NOMO-1 (cell line): ENCODE data around the gene RHPN2.

ENCODE experiments used
- DNase-seq, 2 experiments: peaks; one replicate each; lab custom pipeline; 2025; ENCODE audit not compliant: unreplicated experiment in 2 of 2; lab: John Stamatoyannopoulos, UW

RHPN2 gene

DNA sequence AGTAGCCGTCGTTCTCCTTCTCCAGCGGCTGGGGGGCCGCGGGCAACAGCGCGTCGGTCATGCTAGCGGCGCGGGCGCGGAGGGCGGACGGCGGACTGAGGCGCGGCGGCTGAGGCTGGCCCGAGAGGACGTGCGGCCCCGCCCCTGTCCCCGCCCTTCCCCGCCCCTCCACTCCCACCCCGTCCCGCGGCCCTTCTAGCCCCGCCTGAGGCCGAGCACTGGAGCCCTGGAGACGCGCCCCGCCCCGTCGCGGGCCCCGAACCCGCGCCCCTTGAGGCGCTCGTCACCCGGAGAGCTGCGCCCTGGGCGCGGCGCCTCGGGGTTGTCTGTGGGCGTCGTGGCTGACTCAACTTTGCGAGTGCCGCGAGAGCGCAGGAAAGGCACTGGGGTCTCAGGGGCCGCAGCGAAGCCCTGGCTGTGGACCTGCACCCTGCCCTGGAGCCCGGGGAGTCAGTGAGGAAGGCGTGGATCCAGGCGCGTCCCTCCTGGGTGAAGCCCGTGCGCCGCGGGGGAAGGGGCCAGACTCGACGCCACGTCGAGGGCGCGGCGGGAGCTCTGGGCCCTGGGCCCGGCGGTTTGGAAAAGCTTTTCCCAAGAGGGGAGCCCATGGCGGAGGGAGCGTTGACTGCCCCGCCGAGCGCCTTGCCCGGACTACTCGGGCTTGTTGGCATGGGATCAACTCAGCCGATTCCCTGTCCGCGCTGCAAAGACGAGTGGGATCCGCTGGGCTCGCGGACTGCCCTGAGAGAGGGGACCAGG is at the start of gene RHPN2:
RHPN2 (minus strand) TSS at position 97 of the 759 bp plus-strand sequence; CDS start at position 61, 36 bp downstream.
- DNase-seq: peak; percentile 11 to 35

GRCh38 chr19:33114312-33114711 is 49.6 kb upstream of the RHPN2 start:
- no peak for DNase-seq

DNA sequence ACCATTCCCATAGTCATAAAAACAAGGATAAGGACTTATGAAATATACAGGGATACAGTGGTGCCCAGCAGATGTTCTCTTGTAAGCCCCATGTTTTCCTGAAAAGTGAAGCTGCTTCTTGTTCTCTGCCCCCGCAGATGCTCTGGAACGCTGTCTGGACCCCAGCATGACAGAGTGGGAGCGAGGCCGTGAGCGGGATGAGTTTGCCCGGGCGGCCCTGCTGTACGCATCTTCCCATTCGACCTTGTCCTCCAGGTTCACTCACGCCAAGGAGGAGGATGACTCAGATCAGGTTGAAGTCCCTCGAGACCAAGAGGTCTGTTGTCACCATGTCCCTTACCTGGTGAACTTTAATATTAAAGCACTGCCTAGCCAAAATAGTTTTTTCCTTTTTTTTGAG is 46.9 kb upstream of the RHPN2 start:
- no peak for DNase-seq

- no peak for DNase-seq
Observed at GRCh38 chr19:33110137-33110910, 45.6 kb upstream of the RHPN2 start.

DNA sequence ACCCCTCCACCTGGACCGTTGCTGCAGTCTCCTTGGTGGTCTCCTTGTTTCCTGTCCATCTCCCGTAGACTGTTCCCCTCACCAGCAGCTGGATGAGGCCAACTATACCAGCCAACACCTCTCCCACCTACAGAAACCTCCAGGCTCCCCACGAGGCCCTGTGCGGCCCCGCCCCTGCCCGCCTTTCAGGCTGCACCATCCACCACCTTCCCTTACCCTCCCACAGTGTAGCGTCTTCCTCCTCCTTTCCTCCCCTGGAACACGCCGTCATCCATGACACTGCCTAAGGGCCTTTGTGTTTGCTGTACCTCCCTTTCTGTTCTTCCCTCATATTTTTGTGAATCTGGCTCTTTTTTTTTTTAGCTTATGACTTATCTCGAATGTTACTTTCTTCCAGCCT is 43.5 kb upstream of the RHPN2 start:
- DNase-seq: no peak

DNA sequence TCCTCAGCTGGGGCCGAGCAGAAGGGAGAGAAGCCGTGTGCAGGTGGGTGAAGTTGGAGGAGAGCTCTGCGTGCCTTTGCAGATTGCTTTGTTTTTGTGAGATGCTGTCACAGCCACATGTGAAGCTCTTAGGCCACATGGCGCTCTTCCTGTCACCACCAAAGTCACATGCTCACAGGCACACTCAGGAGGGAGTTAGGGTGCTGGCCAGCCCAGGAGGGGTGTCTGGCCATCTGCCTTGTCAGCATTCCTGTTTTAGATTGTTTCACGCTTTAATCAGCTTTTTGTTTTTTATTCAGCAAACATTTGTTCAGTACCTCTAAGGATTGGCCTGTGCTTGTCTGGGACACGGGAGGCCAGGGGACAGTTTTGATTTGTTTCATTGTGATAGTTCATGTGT is 38.2 kb upstream of the RHPN2 start:
- no peak for DNase-seq

GRCh38 chr19:33100894-33101644 is 36.4 kb upstream of the RHPN2 start:
- DNase-seq: no peak

GRCh38 chr19:33098055-33098534 is 33.4 kb upstream of the RHPN2 start:
- DNase-seq: no peak

GRCh38 chr19:33096005-33096404 is 31.3 kb upstream of the RHPN2 start:
- DNase-seq: no peak

DNA sequence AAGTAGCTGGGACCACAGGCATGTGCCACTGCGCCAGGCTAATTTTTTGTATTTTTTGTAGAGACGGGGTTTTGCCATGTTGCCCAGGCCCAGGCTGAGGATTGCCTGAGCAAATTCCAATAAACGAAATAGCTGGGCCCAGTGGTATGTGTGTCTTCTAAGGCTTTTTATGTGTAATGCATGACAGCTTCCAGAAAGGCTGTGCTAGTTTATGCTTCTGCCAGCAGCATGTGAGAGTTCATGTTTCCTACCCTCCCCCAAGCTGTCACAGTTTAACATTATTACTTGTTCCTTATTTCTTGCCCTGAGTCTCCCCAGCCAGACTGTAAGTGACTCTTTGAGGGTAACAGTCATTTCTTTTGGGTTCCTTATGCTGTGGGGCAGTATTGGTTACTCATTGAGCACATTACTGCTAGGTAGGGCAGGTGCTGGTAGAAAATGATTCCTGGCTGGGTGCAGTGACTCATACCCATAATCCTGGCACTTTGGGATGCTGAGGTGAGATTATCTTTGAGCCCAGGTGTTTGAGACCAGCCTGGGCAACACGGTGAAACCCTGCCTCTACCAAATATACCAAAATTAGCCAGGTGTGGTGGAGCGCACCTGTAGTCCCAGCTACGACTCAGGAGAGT is 29.9 kb upstream of the RHPN2 start:
- no peak for DNase-seq

GRCh38 chr19:33093420-33094210 is 28.9 kb upstream of the RHPN2 start:
- DNase-seq: no peak

DNA sequence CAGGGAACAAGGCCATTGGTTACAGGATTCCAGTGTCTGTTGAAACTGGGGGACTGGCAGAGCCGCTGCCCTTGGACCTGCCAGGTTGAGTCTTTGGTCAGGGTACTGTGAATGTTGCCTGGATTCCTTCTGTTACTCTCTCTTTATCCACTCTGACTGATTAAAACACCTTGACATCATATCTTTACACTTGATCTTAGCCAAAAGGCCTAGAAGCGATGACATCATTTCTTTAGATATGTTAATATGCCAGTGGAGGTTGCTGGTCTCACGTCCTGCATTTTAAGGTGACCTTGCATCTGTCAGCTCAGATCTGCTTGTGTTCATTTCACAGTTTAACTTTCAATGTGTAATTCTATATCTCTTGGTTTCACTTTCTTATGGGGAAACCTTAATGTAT is 25.5 kb upstream of the RHPN2 start:
- DNase-seq: no peak

- DNase-seq: no peak
Observed at GRCh38 chr19:33089010-33089409, 24.3 kb upstream of the RHPN2 start.

GRCh38 chr19:33086955-33087354 is 22.3 kb upstream of the RHPN2 start:
- DNase-seq: no peak

GRCh38 chr19:33085570-33086128 is 21.0 kb upstream of the RHPN2 start:
- DNase-seq: no peak

DNA sequence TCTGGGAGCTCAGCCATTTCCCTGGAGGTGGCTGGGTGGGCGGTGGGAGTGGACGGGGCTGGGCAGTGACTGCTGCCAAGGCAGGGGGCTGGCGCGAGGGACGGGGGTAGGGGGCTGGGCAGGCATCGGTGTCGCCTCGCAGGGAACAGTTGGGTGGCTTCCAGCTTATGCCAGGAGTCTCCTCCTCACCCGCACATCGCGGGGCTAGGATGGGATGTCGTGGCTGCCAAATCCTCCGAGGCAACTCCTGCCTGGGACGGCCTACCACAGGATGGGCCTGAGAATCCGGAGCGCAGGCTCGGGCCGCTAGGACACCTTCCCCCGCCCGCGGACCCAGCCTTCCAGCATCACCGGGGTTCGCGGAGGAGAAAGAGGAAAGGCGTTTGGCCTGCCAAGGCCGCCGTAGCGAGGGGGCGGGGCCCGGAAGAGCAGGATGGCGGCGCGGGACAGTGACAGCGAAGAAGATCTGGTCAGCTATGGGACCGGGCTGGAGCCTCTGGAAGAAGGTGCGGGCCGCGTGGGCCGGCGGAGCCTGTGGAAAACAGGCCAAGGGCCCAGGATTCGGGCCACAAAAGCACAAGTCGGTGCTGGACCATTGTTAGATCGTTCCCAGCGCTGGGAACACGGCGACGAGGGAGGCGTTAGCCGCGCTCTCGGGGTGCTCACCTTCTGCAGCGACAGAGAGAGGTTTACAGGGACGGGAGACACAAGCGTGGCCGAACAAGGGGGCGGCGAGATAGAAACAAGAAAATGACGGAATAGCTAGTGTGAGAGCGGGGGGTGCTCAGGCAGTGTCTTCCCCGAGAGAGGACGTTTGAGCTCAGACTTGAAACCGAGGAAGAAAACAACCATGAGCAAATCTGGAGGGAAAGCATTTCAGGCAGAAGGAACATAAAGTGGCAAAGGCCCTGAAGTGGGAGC is 16.3 kb upstream of the RHPN2 start, which contains the start of gene GPATCH1:
GPATCH1 (plus strand) TSS at position 421 of the 921 bp plus-strand sequence; CDS start at position 434, 13 bp downstream.
- peak; percentile 77 to 83 for DNase-seq

- no peak for DNase-seq
Observed at GRCh38 chr19:33075519-33075918, 10.8 kb upstream of the RHPN2 start.

DNA sequence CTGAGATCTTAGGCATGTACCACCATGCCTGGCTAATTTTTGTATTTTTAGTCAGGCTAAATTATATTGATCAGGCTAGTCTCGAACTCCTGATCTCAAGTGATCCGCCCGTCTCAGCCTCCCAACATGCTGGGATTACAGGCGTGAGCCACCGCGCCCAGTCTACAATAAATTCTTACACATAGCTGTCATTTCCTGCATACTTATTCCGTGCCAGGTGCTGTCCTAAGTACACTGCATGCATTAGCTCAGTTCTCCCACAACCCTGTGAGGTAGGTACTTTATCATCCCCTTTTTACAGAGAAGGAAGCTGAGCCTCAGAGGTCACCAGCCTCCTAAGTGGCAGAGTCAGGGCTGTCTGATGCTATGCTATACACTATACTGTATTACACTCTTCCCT is 7.2 kb upstream of the RHPN2 start:
- no peak for DNase-seq

GRCh38 chr19:33067121-33067520 is 2.4 kb upstream of the RHPN2 start:
- DNase-seq: no peak
